A549 treated with AZD9567 at 1 μM for 4 hours (cell line): Measurements from ENCODE around the gene PCAT7. TPM values are rescaled to one million over a fixed set of nuclear protein-coding genes. Genes with fewer than 3 reads are reported as not detected.

Experiments used
- total RNA-seq: library from RNA; stranded (reverse); fragments of 200-300 nt; extraction: Qiagen RNA extraction; gene quantifications from 5 replicates; pipeline ENCODE4 v1.2.3, GENCODE V29; 2022; ENCODE audit not compliant: insufficient read depth

Gene PCAT7
- 0.65 to 0.75 TPM (median 0.67 TPM) in 4 of 5 replicates, not detected in the other for total RNA-seq

GRCh38 chr9:94554439-94555331 lies at the start of gene PCAT7:
Gene PCAT7, plus strand, starts transcription at chr9:94555083.

GRCh38 chr9:94593459-94594345 lies 38.8 kb downstream of the PCAT7 start, which contains the start of gene FBP2:
Gene FBP2, minus strand, starts transcription at chr9:94593824. Its CDS starts 98 bp downstream, at chr9:94593726.

Other genes starting within 250 kb of the PCAT7 start
- gene NUTM2F, start 226.4 kb upstream of the PCAT7 start, total RNA-seq: not detected in 5 replicates
- gene FBP2, start 38.7 kb downstream of the PCAT7 start, total RNA-seq: 0.08 TPM in 1 of 5 replicates, not detected in the others
- gene FBP1, start 84.4 kb downstream of the PCAT7 start, total RNA-seq: 0.07 TPM in 1 of 5 replicates, not detected in the others
- 116 to 155 TPM (median 151 TPM) in 5 replicates for gene AOPEP, start 171.6 kb downstream of the PCAT7 start, total RNA-seq